HG03103 (cell line): ENCODE measurements around the gene ZSWIM3.
"Not testable (repeated sequence)": the region's sequence is repeated elsewhere in the genome, so short reads cannot be mapped to it uniquely, and the experiment has no call there.

Experiments used
- ATAC-seq: cut with Tn5 transposase; IDR thresholded peaks from one replicate; pipeline ENCODE4 v1.9.1; 2021; ENCODE audit warnings: low read depth; ENCODE audit not compliant: unreplicated experiment

The ZSWIM3 gene

GRCh38 chr20:45859916-45860315, 2.5 kb downstream of the ZSWIM3 start:
- no peak for ATAC-seq

DNA sequence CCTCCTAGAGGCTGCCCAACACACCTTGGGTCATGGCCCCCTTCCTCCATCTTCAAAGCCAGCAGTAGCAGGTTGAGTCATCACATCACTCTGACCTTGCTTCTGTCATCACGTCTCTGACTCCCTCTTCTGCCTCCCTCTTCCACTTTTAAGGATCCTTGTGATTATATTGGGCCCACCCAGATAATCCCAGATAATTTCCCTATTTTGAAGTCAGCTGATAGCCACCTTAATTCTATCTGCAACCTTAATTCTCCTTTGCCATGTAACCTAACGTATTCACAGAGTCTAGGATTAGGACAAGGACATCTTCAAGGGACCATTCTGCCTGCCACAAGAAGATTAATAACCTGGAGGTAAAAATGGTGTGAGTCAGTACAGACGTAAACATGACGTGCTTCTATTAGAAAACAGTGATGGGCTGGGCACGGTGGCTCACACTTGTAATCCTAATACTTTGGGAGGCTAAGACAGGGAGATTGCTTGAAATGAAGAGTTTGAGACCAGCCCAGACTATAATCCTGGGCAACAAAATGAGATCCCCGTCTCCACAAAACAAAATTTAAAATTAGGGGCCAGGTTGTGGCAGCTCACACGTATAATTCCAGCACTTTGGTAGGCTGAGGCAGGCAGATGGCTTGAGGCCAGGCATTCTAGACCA, 3.3 kb downstream of the ZSWIM3 start:
- ATAC-seq = no peak

- ATAC-seq = no peak
These were observed 4.0 kb downstream of the ZSWIM3 start for GRCh38 chr20:45861221-45862075.

DNA sequence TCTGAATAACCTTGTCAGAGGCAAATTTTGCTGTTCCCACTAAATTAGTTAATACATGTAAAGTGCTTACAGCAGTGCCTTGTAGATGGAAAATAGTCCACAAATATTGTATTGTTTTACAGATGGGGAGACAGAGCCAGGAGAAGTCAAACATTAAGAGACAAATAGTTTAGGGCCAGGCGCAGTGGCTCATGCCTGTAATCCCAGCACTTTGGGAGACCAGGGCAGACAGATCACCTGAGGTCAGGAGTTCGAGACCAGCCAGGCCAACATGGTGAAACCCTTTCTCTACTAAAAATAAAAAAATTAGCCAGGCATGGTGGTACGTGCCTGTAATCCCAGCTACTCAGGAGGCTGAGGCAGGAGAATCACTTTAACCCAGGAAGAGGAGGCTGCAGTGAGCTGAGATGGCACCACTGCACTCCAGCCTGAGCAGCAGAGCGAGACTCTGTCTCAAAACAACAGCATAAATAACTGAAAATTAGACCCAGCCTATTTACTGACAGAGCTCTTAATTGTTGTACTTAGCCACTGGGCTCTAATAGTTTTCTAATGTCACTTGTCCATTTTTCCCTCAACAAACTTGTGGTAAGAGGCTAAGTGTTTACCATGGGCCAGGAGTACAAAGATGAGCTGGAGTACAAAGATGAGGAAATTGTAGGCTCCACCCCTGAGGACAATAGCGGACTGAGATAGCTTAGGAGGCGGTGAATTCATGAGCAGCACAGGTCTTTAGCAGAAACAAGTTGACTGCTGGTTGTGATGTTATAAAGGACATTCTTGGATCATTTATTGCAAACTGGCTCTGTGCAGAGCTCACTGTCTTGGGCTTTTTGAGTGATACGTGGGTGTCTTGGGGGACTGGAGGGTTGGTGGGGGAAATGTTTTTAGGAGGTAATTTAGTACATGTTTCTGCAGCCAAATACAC, 6.4 kb downstream of the ZSWIM3 start:
- ATAC-seq = no peak

DNA sequence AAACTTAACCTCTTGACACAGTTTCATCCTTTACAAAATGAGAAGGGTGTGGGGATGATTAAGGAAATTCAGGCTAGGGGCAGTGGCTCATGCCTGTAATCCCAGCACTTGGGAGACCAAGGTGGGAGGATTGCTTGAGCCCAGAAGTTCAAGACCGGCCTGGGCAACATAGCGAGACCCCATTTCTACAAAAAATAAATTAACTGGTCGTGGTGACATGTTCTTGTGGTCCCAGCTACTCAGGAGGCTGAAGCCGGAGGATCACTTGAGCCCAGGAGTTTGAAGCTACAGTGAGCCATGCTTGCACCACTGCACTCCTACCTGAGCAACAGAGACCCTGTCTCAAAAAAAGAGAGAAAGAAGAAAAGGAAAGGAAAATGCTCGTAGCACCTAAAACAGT, 9.0 kb downstream of the ZSWIM3 start:
- no peak for ATAC-seq

DNA sequence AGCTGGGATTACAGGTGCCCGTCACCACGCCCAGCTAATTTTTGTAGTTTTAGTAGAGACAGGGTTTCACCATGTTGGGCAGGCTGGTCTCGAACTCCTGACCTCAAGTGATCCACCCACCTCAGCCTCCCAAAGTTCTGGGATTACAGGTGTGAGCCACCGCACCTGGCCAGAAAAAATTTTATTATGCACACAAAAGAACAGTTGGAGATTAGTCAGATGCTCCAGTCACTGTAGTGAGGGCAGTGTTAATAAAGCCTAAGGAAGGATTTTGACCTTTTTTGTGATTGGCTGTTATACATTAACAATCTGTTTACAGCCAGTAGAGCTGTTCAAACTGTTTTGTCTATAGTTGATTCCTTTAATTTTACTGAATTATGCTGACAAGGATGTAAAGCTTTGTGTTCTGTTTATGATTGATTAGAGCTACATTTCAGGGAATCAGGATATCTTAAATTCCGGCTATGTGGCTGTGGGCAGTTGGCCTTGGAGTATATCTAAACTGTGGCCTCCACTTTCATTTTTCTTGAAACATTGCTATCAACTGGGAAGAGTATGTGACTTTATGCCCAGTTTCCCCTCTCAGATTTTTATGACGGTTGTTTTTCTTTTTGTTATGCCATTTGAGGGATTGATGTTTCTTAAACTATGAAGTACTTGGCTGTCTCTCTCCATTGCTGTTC, 9.9 kb downstream of the ZSWIM3 start:
- no peak for ATAC-seq

DNA sequence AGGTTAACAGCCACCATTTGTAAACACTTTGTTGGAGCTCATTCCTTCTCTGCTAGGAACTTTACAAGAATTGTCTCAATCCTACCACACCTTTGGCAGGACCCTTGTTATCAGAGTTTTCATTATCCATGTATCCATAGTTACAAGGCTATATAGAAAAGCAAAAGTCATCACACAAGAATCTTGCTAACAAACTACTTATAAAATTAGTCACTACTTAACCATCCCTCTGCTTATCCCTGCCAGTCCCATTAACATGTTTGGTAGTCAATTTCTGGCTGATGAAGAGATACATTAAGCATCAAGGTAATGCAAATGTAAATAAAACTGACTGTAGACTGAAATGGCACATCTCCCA, 10.4 kb downstream of the ZSWIM3 start:
- ATAC-seq = no peak

- no peak for ATAC-seq
These were observed 15.2 kb downstream of the ZSWIM3 start for GRCh38 chr20:45872626-45873025.

DNA sequence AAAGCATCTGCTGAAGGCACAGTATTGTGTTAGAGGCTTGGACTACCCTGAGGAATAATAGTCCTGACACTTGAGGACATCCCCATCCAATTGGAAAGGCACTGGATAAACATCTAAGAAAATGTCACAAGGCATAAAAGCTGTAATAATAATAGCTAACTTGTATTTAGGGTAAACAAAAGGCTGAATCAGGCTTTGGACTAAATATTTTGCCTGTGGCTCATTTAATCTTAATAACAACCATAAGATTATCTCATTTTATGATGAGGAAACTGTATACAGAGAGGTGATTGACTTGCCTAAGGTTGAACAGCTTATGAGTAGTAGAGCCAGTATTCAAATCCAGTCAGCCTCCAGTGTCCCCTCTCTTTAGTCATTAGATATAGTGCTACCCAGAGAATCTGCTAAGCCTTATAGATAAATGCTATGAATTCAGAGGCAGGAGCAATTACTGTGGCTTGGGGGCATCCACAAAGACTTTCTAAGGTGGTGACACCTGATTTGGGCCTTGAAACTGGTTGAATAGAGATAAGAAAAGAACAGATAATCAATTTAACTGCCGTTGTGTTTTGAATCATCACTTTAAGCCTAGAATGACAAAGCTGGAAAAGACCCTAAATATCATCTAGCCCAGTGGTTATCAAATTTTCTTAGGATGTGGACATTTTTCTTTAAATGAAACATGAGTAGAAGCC, 16.1 kb downstream of the ZSWIM3 start:
- ATAC-seq = no peak

DNA sequence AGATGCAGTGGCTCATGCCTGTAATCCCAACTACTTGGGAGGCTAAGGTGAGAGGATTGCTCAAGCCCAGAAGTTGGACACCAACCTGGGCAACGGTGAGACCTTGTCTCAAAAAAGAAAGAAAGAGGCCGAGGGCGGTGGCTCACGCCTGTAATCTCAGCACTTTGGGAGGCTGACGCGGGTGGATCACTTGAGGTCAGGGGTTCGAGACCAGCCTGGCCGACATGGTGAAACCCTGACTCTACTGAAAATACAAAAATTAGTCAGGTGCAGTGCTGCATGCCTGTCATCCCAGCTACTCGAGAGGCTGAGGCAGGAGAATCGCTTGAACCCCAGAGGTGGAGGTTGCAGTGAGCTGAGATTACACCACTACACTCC, 16.7 kb downstream of the ZSWIM3 start:
- not testable (repeated sequence) for ATAC-seq

DNA sequence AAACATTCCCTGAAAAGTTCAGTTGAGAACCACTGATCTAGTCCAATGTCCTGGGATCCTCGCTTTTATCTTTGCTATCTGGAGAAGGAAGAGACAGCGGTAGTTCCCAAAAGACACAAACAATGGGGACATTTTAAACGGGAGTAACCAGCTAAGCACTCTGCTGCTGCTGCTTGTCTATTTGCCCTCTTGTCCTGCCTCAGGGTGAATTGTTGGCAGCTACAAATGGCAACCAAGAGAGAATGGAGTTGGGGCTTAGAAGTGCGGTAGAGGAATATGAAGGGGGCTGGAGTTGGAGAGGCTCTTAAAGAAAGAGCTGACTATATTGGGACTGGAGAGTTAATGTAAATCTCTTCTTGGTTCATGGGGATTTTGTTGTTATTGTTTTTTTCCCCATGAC, 17.2 kb downstream of the ZSWIM3 start:
- no peak for ATAC-seq

- no peak for ATAC-seq
These were observed 20.8 kb downstream of the ZSWIM3 start for GRCh38 chr20:45878076-45878761.

GRCh38 chr20:45880988-45881788, 23.8 kb downstream of the ZSWIM3 start, which contains the start of gene ZSWIM1:
Gene ZSWIM1, plus strand, starts transcription at chr20:45881227. Its CDS starts 1,366 bp downstream, at chr20:45882593.
- ATAC-seq = peak; percentile 95

GRCh38 chr20:45882469-45883099, 25.2 kb downstream of the ZSWIM3 start:
- ATAC-seq = no peak

DNA sequence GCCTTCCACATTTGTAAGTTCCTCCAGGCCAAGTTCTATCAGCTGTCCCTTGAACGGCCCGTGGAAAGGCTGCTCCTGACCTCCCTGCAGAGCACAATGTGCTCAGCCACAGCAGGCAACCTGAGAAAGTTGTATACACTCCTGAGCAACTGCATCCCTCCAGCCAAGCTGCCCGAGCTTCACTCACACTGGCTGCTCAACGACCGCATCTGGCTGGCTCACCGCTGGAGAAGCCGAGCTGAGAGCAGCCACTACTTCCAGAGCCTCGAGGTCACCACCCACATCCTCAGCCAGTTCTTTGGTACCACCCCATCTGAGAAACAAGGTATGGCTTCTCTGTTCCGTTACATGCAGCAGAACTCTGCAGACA, 25.7 kb downstream of the ZSWIM3 start:
- ATAC-seq = no peak

DNA sequence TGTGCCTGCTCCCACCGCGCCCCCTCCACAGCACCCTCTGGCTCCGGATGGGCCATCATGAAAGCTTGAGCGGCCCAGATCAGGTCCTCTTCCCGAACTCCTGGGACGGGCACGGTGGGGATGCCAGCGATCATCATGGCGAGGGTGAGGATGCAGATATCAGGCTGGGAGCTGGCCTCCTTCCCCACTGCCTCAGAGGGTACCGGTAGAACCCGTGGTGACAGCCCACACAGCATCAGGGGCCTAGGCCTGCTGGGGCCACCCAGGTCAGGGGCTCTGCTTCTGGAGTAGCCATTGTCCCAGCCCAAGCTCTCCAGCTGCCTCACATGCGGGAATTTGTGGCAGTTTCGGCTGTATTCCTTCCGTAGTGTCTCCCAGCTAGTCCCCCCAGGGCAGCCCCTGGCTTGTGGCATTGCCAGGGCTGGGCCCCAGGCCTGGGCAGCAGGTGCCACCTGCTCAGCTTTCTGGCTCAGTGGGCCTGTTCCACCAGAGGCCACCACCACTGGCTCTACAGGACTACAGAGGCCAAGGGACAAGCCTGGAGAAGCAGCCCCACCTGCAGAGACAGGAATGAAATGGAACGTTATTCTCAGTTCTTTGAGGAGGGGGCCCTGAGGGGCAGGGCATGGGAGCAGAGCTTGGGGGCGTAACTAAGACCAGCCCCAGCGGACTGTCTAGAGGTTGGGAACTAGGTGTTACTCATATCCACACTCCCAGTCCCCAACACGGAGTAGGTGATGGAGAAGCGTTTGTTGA, 29.4 kb downstream of the ZSWIM3 start:
- no peak for ATAC-seq

DNA sequence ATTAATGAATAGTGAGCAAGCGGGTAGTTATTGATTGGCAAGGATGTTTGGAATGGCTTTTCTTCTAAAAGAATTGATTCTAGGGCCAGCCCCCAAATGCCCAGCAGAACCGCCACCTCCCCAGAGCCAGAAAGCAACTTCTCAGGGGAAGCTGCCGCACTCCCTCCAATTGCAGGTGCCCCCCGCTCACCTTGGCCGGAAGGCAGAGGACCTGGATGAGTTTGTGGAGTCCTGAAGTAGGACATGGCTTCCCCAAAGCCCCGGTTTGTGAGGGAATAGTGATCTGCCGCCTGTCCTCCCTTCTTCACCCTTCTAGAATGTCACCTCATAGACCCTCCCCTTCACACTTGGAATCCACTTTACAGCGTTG, 29.9 kb downstream of the ZSWIM3 start, which contains the start of gene SPATA25:
SPATA25 (minus strand) TSS at position 277 of the 370 bp plus-strand sequence; CDS start at position 245, 32 bp downstream.
- ATAC-seq = no peak
